Activated T-helper 1 cell treated with Interleukin-2 at 50 U/mL for 16 hours (primary cell): ENCODE results near the gene INPP5A.

Experiments used
- DNase-seq: peaks from one replicate; pipeline ENCODE4 v3.0.0-alpha.2; 2020; ENCODE audit warnings: low read depth

The INPP5A gene

GRCh38 chr10:132518572-132519381 is 18.8 kb upstream of the INPP5A start:
- no peak for DNase-seq

GRCh38 chr10:132519382-132520176 is 18.0 kb upstream of the INPP5A start:
- DNase-seq, result no peak

- DNase-seq, result no peak
These were observed 17.3 kb upstream of the INPP5A start for GRCh38 chr10:132520177-132520811.

GRCh38 chr10:132521041-132521465 is 16.5 kb upstream of the INPP5A start:
- no peak for DNase-seq

GRCh38 chr10:132521466-132522102 is 16.0 kb upstream of the INPP5A start:
- DNase-seq, result no peak

GRCh38 chr10:132522521-132523411 is 14.8 kb upstream of the INPP5A start:
- no peak for DNase-seq

- no peak for DNase-seq
These were observed 13.8 kb upstream of the INPP5A start for GRCh38 chr10:132523561-132524442.

GRCh38 chr10:132524443-132525285 is 12.9 kb upstream of the INPP5A start:
- DNase-seq, result no peak

GRCh38 chr10:132526676-132527075 is 10.9 kb upstream of the INPP5A start:
- DNase-seq, result no peak

- no peak for DNase-seq
These were observed 10.1 kb upstream of the INPP5A start for GRCh38 chr10:132527339-132528063.

- DNase-seq, result no peak
These were observed 9.4 kb upstream of the INPP5A start for GRCh38 chr10:132528064-132528691.

GRCh38 chr10:132532179-132532578 is 5.4 kb upstream of the INPP5A start:
- no peak for DNase-seq

- DNase-seq, result no peak
These were observed 4.6 kb upstream of the INPP5A start for GRCh38 chr10:132532749-132533560.

- no peak for DNase-seq
These were observed 3.9 kb upstream of the INPP5A start for GRCh38 chr10:132533571-132534260.

- DNase-seq, result no peak
These were observed 3.1 kb upstream of the INPP5A start for GRCh38 chr10:132534391-132535064.

- DNase-seq, result no peak
These were observed 2.4 kb upstream of the INPP5A start for GRCh38 chr10:132535065-132535651.
